Calu3 (cell line): ENCODE measurements around the gene PCSK5. TPM values are rescaled to one million over a fixed set of nuclear protein-coding genes. Genes with fewer than 3 reads are reported as not detected.
A peak's percentile ranks its signal among the peaks of the same experiment; 100 is the strongest.

Experiments
- BruUV-seq: library from RNA; stranded (reverse); fragments of 400-500 nt; replicated peaks from 2 replicates; lab custom pipeline; 2021; lab: Mats Ljungman, UMichigan
- CTCF ChIA-PET: fragments of 300-600 bp; sonication (Branson Sonifier 250); formaldehyde crosslinking; loops from one replicate; lab custom pipeline; 2022; ENCODE audit warnings: antibody characterized with exemption; lab: Charles Lee
- DNase-seq: peaks from one replicate; pipeline ENCODE4 v3.0.0; 2022
- H3K27ac Mint-ChIP-seq: one replicate; pipeline ENCODE4 v1.8.0; 2022; ENCODE audit warnings: mixed read lengths; ENCODE audit not compliant: unreplicated experiment
- H3K27me3 Mint-ChIP-seq: one replicate; pipeline ENCODE4 v1.8.0; 2022; ENCODE audit warnings: mixed read lengths; ENCODE audit not compliant: unreplicated experiment
- H3K36me3 Mint-ChIP-seq: one replicate; pipeline ENCODE4 v1.8.0; 2022; ENCODE audit warnings: mild to moderate bottlenecking, moderate library complexity, mixed read lengths; ENCODE audit not compliant: insufficient read depth, unreplicated experiment
- H3K4me1 Mint-ChIP-seq: one replicate; pipeline ENCODE4 v1.8.0; 2022; ENCODE audit warnings: mild to moderate bottlenecking, low read depth, mixed read lengths; ENCODE audit not compliant: unreplicated experiment
- H3K4me3 Mint-ChIP-seq: one replicate; pipeline ENCODE4 v1.8.0; 2022; ENCODE audit warnings: mild to moderate bottlenecking, low read depth, moderate library complexity, mixed read lengths; ENCODE audit not compliant: unreplicated experiment
- H3K9me3 Mint-ChIP-seq: one replicate; pipeline ENCODE4 v1.8.0; 2022; ENCODE audit warnings: low read depth, mixed read lengths; ENCODE audit not compliant: unreplicated experiment
- CTCF ChIP-seq: fragments of 200-600 bp; IDR thresholded peaks from one replicate; pipeline ENCODE4 v1.8.0; 2022; ENCODE audit warnings: antibody characterized with exemption; ENCODE audit not compliant: unreplicated experiment
- intact Hi-C: fragments of 100-400 bp; cut with micrococcal nuclease; formaldehyde crosslinking; loops from one replicate; pipeline ENCODE4 v1.10.0; 2022; ENCODE audit not compliant: unreplicated experiment
- total RNA-seq: library from RNA; stranded (reverse); gene quantifications from 2 replicates; pipeline ENCODE4 v1.2.3, GENCODE V29; 2022

Gene PCSK5
- total RNA-seq, 1 experiment from 2014 or later, result 38.4 TPM

- H3K9me3 Mint-ChIP-seq, result no peaks in the 10 kb centered on the region
- no peak overlapping the region for H3K27ac Mint-ChIP-seq
- no peak for TF ChIP-seq CTCF
- BruUV-seq, result no TSS peak
- no peaks in the 10 kb centered on the region for H3K36me3 Mint-ChIP-seq
- H3K4me1 Mint-ChIP-seq, result no peaks in the 10 kb centered on the region
- no peak overlapping the region for H3K4me3 Mint-ChIP-seq
- intact Hi-C loops, result no loop called here
- CTCF ChIA-PET, result no interaction called here
- DNase-seq, result no peak
- no peaks in the 10 kb centered on the region for H3K27me3 Mint-ChIP-seq
These were observed 39.8 kb upstream of the PCSK5 start for GRCh38 chr9:75850459-75851200.

GRCh38 chr9:75851917-75852316, 38.6 kb upstream of the PCSK5 start:
- intact Hi-C loops, result no loop called here
- BruUV-seq, result no TSS peak
- H3K27ac Mint-ChIP-seq, result no peak overlapping the region
- DNase-seq, result no peak
- H3K9me3 Mint-ChIP-seq, result no peaks in the 10 kb centered on the region
- no peaks in the 10 kb centered on the region for H3K4me1 Mint-ChIP-seq
- H3K4me3 Mint-ChIP-seq, result no peak overlapping the region
- no peaks in the 10 kb centered on the region for H3K36me3 Mint-ChIP-seq
- CTCF ChIA-PET, result interaction anchor here (0.7 kb wide), 1 partner anchor 575 kb away, joined by 4 read pairs; no protein-coding TSS in a partner anchor
- no peak for TF ChIP-seq CTCF
- H3K27me3 Mint-ChIP-seq, result no peaks in the 10 kb centered on the region

GRCh38 chr9:75852746-75853145, 37.7 kb upstream of the PCSK5 start:
- no peak for TF ChIP-seq CTCF
- no peaks in the 10 kb centered on the region for H3K4me1 Mint-ChIP-seq
- H3K9me3 Mint-ChIP-seq, result no peaks in the 10 kb centered on the region
- no peaks in the 10 kb centered on the region for H3K27me3 Mint-ChIP-seq
- H3K27ac Mint-ChIP-seq, result no peak overlapping the region
- H3K4me3 Mint-ChIP-seq, result no peak overlapping the region
- H3K36me3 Mint-ChIP-seq, result no peaks in the 10 kb centered on the region
- BruUV-seq, result no TSS peak
- DNase-seq, result no peak
- intact Hi-C loops, result no loop called here
- CTCF ChIA-PET, result no interaction called here

DNA sequence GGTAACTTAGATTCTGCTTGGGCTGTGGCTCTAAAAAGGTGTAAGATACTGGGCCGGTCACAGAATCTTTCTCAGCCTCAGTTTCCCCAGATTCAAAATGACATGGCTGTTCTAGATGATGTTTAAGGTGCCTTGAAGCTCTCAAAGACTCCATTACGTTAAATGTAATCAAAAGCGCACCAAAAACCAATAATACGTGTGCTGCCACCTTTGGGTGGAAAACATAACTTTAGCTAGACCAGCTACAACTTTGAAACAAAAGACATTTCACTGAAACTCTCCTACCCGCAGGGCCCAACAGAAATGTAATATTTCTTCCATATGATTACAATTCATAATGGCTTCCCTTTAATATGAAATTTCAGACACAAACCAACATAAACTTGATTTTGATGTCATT, 35.0 kb upstream of the PCSK5 start:
- CTCF ChIA-PET, result interaction anchor here (0.8 to 1.3 kb wide), 6 partner anchors 11 to 590 kb away, joined by 3 to 24 read pairs (median 4); no protein-coding TSS in a partner anchor
- no TSS peak for BruUV-seq
- DNase-seq, result peak; percentile 22
- Mint-ChIP-seq H3K4me1 (no peaks in the 10 kb centered on the region), H3K36me3 (no peaks in the 10 kb centered on the region), H3K9me3 (no peaks in the 10 kb centered on the region), H3K27me3 (no peaks in the 10 kb centered on the region), H3K4me3 (no peak overlapping the region), H3K27ac (no peak overlapping the region)
- no peak for TF ChIP-seq CTCF
- intact Hi-C loops, result loop anchor here (1.0 to 2.0 kb wide), 2 partner anchors 127 to 254 kb away; no protein-coding TSS in a partner anchor
